ENCODE data around the gene TAS1R1. TPM values are rescaled to one million over a fixed set of nuclear protein-coding genes. Genes with fewer than 3 reads are reported as not detected.

Gene TAS1R1
- total and polyA plus RNA-seq, 9 of the 15 experiments (the other 6 are each of a cell fraction or from before 2014, with no cell fraction given) = 0.06 TPM; not detected in 8

DNA sequence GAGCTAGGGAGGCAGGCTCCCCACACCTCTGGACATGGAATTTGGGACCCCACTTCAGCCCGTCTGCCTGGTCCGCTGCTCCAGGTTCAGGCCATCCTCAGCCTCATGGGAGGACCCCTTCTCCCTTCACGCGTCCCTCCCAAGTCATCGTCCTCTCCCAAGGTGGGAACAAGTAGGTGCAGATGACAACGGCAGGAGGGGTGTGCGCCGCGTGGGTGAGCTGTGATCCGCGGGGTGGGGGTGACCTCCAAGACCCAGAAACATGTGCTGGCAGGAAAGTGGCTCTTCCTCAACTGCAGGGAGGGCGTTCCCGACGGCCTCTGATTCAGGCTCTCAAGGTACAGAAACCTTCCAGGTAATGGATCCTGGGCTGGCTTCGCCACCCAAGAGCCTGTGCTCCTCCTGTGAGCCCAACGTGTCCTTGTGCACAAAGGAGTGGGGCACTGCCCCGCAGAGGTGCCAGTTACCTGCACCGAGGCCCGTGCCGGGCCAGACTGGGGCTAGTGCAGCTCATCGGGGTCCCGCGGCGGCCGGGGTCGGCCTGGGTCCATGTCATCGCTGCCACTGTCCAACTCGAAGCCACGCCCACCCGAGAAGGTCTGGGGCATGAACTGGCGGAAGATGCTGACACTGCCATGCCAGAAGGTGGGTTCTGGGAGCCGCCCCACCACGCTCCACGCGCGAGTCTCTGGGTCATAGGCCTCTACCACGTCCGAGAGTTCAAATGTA, 37.9 kb downstream of the TAS1R1 start (continued):
- no peak for TF ChIP-seq ZNF140 (CRISPR knock-in tag; IDR thresholded peaks at IDR 0.05)
- peak; percentile 35; the same call in 1 of the 2 replicates for TF ChIP-seq MYNN (IDR thresholded peaks at IDR 0.05)
- TF ChIP-seq MYNN (CRISPR knock-in tag; IDR thresholded peaks at IDR 0.05) = no peak
- TF ChIP-seq FOXA3 (CRISPR knock-in tag; conservative IDR thresholded peaks at IDR 0.05 in 1 of 2, IDR thresholded peaks at IDR 0.05 in 1 of 2) = 0 out of 4 replicates have a peak, but pooled peaks of 1 of the 2 experiments have one; percentile 28
- TF ChIP-seq PTRF (tag; IDR thresholded peaks at IDR 0.05) = no peak
- TF ChIP-seq SLC30A9 (CRISPR knock-in tag; IDR thresholded peaks at IDR 0.05) = no peak
- no peak for TF ChIP-seq POLR2B (IDR thresholded peaks at IDR 0.05; ENCODE audit: low read depth, partially characterized antibody)
- TF ChIP-seq TEAD4 (IDR thresholded peaks at IDR 0.05; ENCODE audit: low read length) = no peak
- 0 out of 2 replicates have a peak, but pooled peaks have one; percentile 39 for TF ChIP-seq TEAD4 (CRISPR knock-in tag; IDR thresholded peaks at IDR 0.05; ENCODE audit: borderline replicate concordance)
- TF ChIP-seq ZNF217 (CRISPR knock-in tag; IDR thresholded peaks at IDR 0.05) = no peak
- no peak for TF ChIP-seq ZNF347 (CRISPR knock-in tag; IDR thresholded peaks at IDR 0.05; ENCODE audit: low read depth)
- TF ChIP-seq NFE2 (IDR thresholded peaks at IDR 0.05; ENCODE audit: low read depth) = no peak
- no peak for TF ChIP-seq PHF21A (IDR thresholded peaks at IDR 0.05; ENCODE audit: borderline replicate concordance, low read depth)
- peak; percentile 56 for TF ChIP-seq RBFOX2 (IDR thresholded peaks at IDR 0.05; ENCODE audit: low read depth, low read length)
- no peak for TF ChIP-seq EHMT2 (IDR thresholded peaks at IDR 0.05)
- TF ChIP-seq, protein P1, sequence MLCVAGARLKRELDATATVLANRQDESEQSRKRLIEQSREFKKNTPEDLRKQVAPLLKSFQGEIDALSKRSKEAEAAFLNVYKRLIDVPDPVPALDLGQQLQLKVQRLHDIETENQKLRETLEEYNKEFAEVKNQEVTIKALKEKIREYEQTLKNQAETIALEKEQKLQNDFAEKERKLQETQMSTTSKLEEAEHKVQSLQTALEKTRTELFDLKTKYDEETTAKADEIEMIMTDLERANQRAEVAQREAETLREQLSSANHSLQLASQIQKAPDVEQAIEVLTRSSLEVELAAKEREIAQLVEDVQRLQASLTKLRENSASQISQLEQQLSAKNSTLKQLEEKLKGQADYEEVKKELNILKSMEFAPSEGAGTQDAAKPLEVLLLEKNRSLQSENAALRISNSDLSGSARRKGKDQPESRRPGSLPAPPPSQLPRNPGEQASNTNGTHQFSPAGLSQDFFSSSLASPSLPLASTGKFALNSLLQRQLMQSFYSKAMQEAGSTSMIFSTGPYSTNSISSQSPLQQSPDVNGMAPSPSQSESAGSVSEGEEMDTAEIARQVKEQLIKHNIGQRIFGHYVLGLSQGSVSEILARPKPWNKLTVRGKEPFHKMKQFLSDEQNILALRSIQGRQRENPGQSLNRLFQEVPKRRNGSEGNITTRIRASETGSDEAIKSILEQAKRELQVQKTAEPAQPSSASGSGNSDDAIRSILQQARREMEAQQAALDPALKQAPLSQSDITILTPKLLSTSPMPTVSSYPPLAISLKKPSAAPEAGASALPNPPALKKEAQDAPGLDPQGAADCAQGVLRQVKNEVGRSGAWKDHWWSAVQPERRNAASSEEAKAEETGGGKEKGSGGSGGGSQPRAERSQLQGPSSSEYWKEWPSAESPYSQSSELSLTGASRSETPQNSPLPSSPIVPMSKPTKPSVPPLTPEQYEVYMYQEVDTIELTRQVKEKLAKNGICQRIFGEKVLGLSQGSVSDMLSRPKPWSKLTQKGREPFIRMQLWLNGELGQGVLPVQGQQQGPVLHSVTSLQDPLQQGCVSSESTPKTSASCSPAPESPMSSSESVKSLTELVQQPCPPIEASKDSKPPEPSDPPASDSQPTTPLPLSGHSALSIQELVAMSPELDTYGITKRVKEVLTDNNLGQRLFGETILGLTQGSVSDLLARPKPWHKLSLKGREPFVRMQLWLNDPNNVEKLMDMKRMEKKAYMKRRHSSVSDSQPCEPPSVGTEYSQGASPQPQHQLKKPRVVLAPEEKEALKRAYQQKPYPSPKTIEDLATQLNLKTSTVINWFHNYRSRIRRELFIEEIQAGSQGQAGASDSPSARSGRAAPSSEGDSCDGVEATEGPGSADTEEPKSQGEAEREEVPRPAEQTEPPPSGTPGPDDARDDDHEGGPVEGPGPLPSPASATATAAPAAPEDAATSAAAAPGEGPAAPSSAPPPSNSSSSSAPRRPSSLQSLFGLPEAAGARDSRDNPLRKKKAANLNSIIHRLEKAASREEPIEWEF (CRISPR knock-in tag; IDR thresholded peaks at IDR 0.05) = no peak
- TF ChIP-seq HEY1 (CRISPR knock-in tag; IDR thresholded peaks at IDR 0.05; ENCODE audit: borderline replicate concordance) = no peak
- TF ChIP-seq POLR3A (IDR thresholded peaks at IDR 0.05; ENCODE audit: borderline replicate concordance, extremely low read depth, insufficient read depth, insufficient read length) = no peak
- TF ChIP-seq POLR2G (IDR thresholded peaks at IDR 0.05; ENCODE audit: low read depth, low read length) = peak; percentile 69
